ENCODE data around the gene TMEM217.
A peak's percentile ranks its signal among the peaks of the same experiment; 100 is the strongest.

The TMEM217 gene

GRCh38 chr6:37257634-37258404 is at the start of gene TMEM217, which contains the start of gene TBC1D22B (continued):
- TF ChIP-seq ZNF560 (tag by site-specific recombination; IDR thresholded peaks at IDR 0.05; ENCODE audit: borderline replicate concordance): no peak
- TF ChIP-seq, protein P1, sequence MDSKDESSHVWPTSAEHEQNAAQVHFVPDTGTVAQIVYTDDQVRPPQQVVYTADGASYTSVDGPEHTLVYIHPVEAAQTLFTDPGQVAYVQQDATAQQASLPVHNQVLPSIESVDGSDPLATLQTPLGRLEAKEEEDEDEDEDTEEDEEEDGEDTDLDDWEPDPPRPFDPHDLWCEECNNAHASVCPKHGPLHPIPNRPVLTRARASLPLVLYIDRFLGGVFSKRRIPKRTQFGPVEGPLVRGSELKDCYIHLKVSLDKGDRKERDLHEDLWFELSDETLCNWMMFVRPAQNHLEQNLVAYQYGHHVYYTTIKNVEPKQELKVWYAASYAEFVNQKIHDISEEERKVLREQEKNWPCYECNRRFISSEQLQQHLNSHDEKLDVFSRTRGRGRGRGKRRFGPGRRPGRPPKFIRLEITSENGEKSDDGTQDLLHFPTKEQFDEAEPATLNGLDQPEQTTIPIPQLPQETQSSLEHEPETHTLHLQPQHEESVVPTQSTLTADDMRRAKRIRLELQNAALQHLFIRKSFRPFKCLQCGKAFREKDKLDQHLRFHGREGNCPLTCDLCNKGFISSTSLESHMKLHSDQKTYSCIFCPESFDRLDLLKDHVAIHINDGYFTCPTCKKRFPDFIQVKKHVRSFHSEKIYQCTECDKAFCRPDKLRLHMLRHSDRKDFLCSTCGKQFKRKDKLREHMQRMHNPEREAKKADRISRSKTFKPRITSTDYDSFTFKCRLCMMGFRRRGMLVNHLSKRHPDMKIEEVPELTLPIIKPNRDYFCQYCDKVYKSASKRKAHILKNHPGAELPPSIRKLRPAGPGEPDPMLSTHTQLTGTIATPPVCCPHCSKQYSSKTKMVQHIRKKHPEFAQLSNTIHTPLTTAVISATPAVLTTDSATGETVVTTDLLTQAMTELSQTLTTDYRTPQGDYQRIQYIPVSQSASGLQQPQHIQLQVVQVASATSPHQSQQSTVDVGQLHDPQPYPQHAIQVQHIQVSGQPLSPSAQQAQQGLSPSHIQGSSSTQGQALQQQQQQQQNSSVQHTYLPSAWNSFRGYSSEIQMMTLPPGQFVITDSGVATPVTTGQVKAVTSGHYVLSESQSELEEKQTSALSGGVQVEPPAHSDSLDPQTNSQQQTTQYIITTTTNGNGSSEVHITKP (tag by site-specific recombination; IDR thresholded peaks at IDR 0.05): peak; percentile 95
- TF ChIP-seq ZNF580 (tag by site-specific recombination; IDR thresholded peaks at IDR 0.05): peak; percentile 3; the same call in 1 of the 2 replicates
- TF ChIP-seq ZBTB20 (tag by site-specific recombination; IDR thresholded peaks at IDR 0.05): peak; percentile 70
- no peak for TF ChIP-seq ZBTB6 (tag by site-specific recombination; IDR thresholded peaks at IDR 0.05)
- TF ChIP-seq ZNF24 (tag by site-specific recombination; IDR thresholded peaks at IDR 0.05): peak; percentile 72
- peak; percentile 82 for TF ChIP-seq ZNF398 (tag by site-specific recombination; IDR thresholded peaks at IDR 0.05)
- TF ChIP-seq, protein P2, sequence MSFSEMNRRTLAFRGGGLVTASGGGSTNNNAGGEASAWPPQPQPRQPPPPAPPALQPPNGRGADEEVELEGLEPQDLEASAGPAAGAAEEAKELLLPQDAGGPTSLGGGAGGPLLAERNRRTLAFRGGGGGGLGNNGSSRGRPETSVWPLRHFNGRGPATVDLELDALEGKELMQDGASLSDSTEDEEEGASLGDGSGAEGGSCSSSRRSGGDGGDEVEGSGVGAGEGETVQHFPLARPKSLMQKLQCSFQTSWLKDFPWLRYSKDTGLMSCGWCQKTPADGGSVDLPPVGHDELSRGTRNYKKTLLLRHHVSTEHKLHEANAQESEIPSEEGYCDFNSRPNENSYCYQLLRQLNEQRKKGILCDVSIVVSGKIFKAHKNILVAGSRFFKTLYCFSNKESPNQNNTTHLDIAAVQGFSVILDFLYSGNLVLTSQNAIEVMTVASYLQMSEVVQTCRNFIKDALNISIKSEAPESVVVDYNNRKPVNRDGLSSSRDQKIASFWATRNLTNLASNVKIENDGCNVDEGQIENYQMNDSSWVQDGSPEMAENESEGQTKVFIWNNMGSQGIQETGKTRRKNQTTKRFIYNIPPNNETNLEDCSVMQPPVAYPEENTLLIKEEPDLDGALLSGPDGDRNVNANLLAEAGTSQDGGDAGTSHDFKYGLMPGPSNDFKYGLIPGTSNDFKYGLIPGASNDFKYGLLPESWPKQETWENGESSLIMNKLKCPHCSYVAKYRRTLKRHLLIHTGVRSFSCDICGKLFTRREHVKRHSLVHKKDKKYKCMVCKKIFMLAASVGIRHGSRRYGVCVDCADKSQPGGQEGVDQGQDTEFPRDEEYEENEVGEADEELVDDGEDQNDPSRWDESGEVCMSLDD (tag by site-specific recombination; IDR thresholded peaks at IDR 0.05): peak; percentile 68
- TF ChIP-seq, protein P3, sequence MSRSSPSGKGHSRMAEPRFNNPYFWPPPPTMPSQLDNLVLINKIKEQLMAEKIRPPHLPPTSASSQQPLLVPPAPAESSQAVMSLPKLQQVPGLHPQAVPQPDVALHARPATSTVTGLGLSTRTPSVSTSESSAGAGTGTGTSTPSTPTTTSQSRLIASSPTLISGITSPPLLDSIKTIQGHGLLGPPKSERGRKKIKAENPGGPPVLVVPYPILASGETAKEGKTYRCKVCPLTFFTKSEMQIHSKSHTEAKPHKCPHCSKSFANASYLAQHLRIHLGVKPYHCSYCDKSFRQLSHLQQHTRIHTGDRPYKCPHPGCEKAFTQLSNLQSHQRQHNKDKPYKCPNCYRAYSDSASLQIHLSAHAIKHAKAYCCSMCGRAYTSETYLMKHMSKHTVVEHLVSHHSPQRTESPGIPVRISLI (tag by site-specific recombination; IDR thresholded peaks at IDR 0.05): no peak
- TF ChIP-seq ZNF529 (tag by site-specific recombination; IDR thresholded peaks at IDR 0.05; ENCODE audit: insufficient replicate concordance): no peak
- TF ChIP-seq REST (tag by site-specific recombination; IDR thresholded peaks at IDR 0.05): peak; percentile 28
- TF ChIP-seq ZNF692 (tag by site-specific recombination; IDR thresholded peaks at IDR 0.05): peak; percentile 23; the same call in 1 of the 2 replicates
- TF ChIP-seq PBX3 (CRISPR knock-in tag; IDR thresholded peaks at IDR 0.05): peak; percentile 82; the same call in 1 of the 2 replicates
- peak; percentile 89 for TF ChIP-seq SCRT1 (tag by site-specific recombination; IDR thresholded peaks at IDR 0.05; ENCODE audit: borderline replicate concordance)
- TF ChIP-seq KLF8 (tag by site-specific recombination; IDR thresholded peaks at IDR 0.05): peak; percentile 83
- peak; percentile 71 for TF ChIP-seq ZBTB26 (tag by site-specific recombination; optimal IDR thresholded peaks at IDR 0.05)
- peak; percentile 35; the same call in 1 of the 2 replicates for TF ChIP-seq ZNF610 (tag by site-specific recombination; IDR thresholded peaks at IDR 0.05; ENCODE audit: borderline replicate concordance)
